Smooth muscle cell of the umbilical artery (primary cell): Measurements from ENCODE around the gene OR51Q1. TPM values are rescaled to one million over a fixed set of nuclear protein-coding genes. Genes with fewer than 3 reads are reported as not detected.

Source experiments
- total RNA-seq: library from RNA; depleted of rRNA; stranded (reverse); fragments of >200 nt; gene quantifications from 2 replicates; pipeline ENCODE4 v1.2.3, GENCODE V29; 2014

OR51Q1 gene
- total RNA-seq, result not detected in 2 replicates

GRCh38 chr11:5421811-5422210 lies at the start of gene OR51Q1:
TSS of gene OR51Q1 (plus strand) at chr11:5422111. CDS start at chr11:5422201, 90 bp downstream.

GRCh38 chr11:5383576-5383975 lies 38.3 kb upstream of the OR51Q1 start, which contains the start of gene OR51M1:
TSS of gene OR51M1 (plus strand) at chr11:5383812. CDS start at chr11:5389399, 5,587 bp downstream.

GRCh38 chr11:5441414-5441813 lies 19.5 kb downstream of the OR51Q1 start, which contains the start of gene OR51I1:
TSS of gene OR51I1 (minus strand) at chr11:5441514. CDS start at chr11:5441514, 0 bp downstream.

GRCh38 chr11:5449023-5449422 lies 27.1 kb downstream of the OR51Q1 start, which contains the start of gene OR51I2:
TSS of gene OR51I2 (plus strand) at chr11:5449323. CDS start at chr11:5453489, 4,166 bp downstream.

Other genes starting within 250 kb of the OR51Q1 start
- gene OR51V1, start 221.4 kb upstream of the OR51Q1 start, total RNA-seq, result not detected in 2 replicates
- gene HBB, start 195.0 kb upstream of the OR51Q1 start, total RNA-seq, result not detected in 2 replicates
- gene HBD, start 187.6 kb upstream of the OR51Q1 start, total RNA-seq, result not detected in 2 replicates
- 0.37 TPM in 1 of 2 replicates, not detected in the other for gene HBG1, start 172.3 kb upstream of the OR51Q1 start, total RNA-seq
- gene HBG2, start 167.3 kb upstream of the OR51Q1 start, total RNA-seq, result not detected in 2 replicates
- gene HBE1, start 152.2 kb upstream of the OR51Q1 start, total RNA-seq, result 0.23 TPM in 1 of 2 replicates, not detected in the other
- not detected in 2 replicates for gene OR51B4, start 120.2 kb upstream of the OR51Q1 start, total RNA-seq
- gene OR51B2, start 97.8 kb upstream of the OR51Q1 start, total RNA-seq, result not detected in 2 replicates
- gene OR51B5, start 78.6 kb upstream of the OR51Q1 start, total RNA-seq, result 0.09 and 0.30 TPM in 2 replicates
- not detected in 2 replicates for gene OR51B6, start 70.6 kb upstream of the OR51Q1 start, total RNA-seq
- not detected in 2 replicates for gene OR51M1, start 38.3 kb upstream of the OR51Q1 start, total RNA-seq
- gene OR51I1, start 19.4 kb downstream of the OR51Q1 start, total RNA-seq, result not detected in 2 replicates
- not detected in 2 replicates for gene OR51I2, start 27.2 kb downstream of the OR51Q1 start, total RNA-seq
- not detected in 2 replicates for gene OR52D1, start 66.6 kb downstream of the OR51Q1 start, total RNA-seq
- gene UBQLN3, start 87.8 kb downstream of the OR51Q1 start, total RNA-seq, result 0.14 TPM in 1 of 2 replicates, not detected in the other
- 0.05 and 0.30 TPM in 2 replicates for gene UBQLNL, start 94.6 kb downstream of the OR51Q1 start, total RNA-seq
- 0.30 and 0.42 TPM in 2 replicates for gene OR52H1, start 126.4 kb downstream of the OR51Q1 start, total RNA-seq
- not detected in 2 replicates for gene OR52B6, start 158.8 kb downstream of the OR51Q1 start, total RNA-seq
- 4.8 and 8.7 TPM in 2 replicates for gene TRIM6, start 174.5 kb downstream of the OR51Q1 start, total RNA-seq
- gene TRIM34, start 202.9 kb downstream of the OR51Q1 start, total RNA-seq, result 10.7 and 16.7 TPM in 2 replicates